GM21515 (cell line): ENCODE data around the gene CTF1.

Source experiments
- ATAC-seq: cut with Tn5 transposase; IDR thresholded peaks from one replicate; pipeline ENCODE4 v1.9.1; 2021; ENCODE audit not compliant: unreplicated experiment

The CTF1 gene

GRCh38 chr16:30953111-30953510 is 56.7 kb downstream of the CTF1 start:
- ATAC-seq: no peak
